ENCODE measurements around the gene CNKSR1.

CNKSR1 gene

GRCh38 chr1:26233903-26234643, 56.8 kb downstream of the CNKSR1 start, which contains the start of gene CEP85:
Gene CEP85 (plus strand): TSS chr1:26234200. CDS start chr1:26239784, 5,584 bp downstream.
- no CpG with 5 or more reads among the region's 73 CpGs for WGBS (ENCODE audit: insufficient coverage, insufficient read length)
- no peaks in the 10 kb centered on the region for H3K4me1 ChIP-seq (ENCODE audit: control insufficient read depth, insufficient read depth, low read length)
- H3K4me3 ChIP-seq (ENCODE audit: low read length), result peak within 1 kb of the TSS; percentile 64
- peak; percentile 99 for DNase-seq (ENCODE audit: low read depth, low spot score)
- no peaks in the 10 kb centered on the region for H3K27me3 ChIP-seq (ENCODE audit: control insufficient read depth, insufficient read depth, low read length)
- no peak within 1 kb of the TSS for H3K27ac ChIP-seq (ENCODE audit: low read length)
- no peaks in the 10 kb centered on the region for H3K9me3 ChIP-seq (ENCODE audit: control insufficient read depth, insufficient read depth, low read length)
- H3K36me3 ChIP-seq (ENCODE audit: control insufficient read depth, insufficient read depth, low read length), result no peaks in the 10 kb centered on the region

- H3K27me3 ChIP-seq (ENCODE audit: control insufficient read depth, insufficient read depth, low read length), result no peaks in the 10 kb centered on the region
- H3K9me3 ChIP-seq (ENCODE audit: control insufficient read depth, insufficient read depth, low read length), result no peaks in the 10 kb centered on the region
- WGBS (ENCODE audit: insufficient coverage, insufficient read length), result no CpG with 5 or more reads among the region's 30 CpGs
- H3K4me1 ChIP-seq (ENCODE audit: control insufficient read depth, insufficient read depth, low read length), result no peaks in the 10 kb centered on the region
- no peak for DNase-seq (ENCODE audit: low read depth, low spot score)
- H3K4me3 ChIP-seq (ENCODE audit: low read length), result peak overlapping the region; percentile 64
- H3K27ac ChIP-seq (ENCODE audit: low read length), result no peak overlapping the region
- no peaks in the 10 kb centered on the region for H3K36me3 ChIP-seq (ENCODE audit: control insufficient read depth, insufficient read depth, low read length)
These were observed 57.5 kb downstream of the CNKSR1 start for GRCh38 chr1:26234644-26235370.

GRCh38 chr1:26237230-26237966, 60.1 kb downstream of the CNKSR1 start:
- DNase-seq (ENCODE audit: low read depth, low spot score), result no peak
- Histone ChIP-seq H3K36me3 (ENCODE audit: control insufficient read depth, insufficient read depth, low read length) (no peaks in the 10 kb centered on the region), H3K9me3 (ENCODE audit: control insufficient read depth, insufficient read depth, low read length) (no peaks in the 10 kb centered on the region), H3K4me3 (ENCODE audit: low read length) (no peak overlapping the region), H3K27ac (ENCODE audit: low read length) (no peak overlapping the region), H3K27me3 (ENCODE audit: control insufficient read depth, insufficient read depth, low read length) (no peaks in the 10 kb centered on the region), H3K4me1 (ENCODE audit: control insufficient read depth, insufficient read depth, low read length) (no peaks in the 10 kb centered on the region)
- WGBS (ENCODE audit: insufficient coverage, insufficient read length), result no CpG with 5 or more reads among the region's 6 CpGs

All from iPS DF 6.9 (cell line).